H1 (cell line): ENCODE measurements around the gene PRKCH. TPM values are rescaled to one million over a fixed set of nuclear protein-coding genes. Genes with fewer than 3 reads are reported as not detected.

Source experiments
- FOSL1 ChIP-seq: IDR thresholded peaks from 2 replicates; pipeline ENCODE4 v1.6.1; 2011; ENCODE audit warnings: mild to moderate bottlenecking, low read depth, low read length, moderate library complexity; ENCODE audit not compliant: insufficient read depth
- TEAD4 ChIP-seq: IDR thresholded peaks from 2 replicates; pipeline ENCODE4 v1.6.1; 2012; ENCODE audit warnings: low read depth, low read length, inconsistent platforms, mixed read lengths
- polyA plus RNA-seq, 7 experiments: library from polyadenylated mRNA; depleted of rRNA in 3 of 7; stranded (reverse) in 5 of 7; unstranded in 2 of 7; fragments of >200 nt in 5 of 7; fragments of 200-250 nt in 2 of 7; gene quantifications; 1 replicate in 5 of 7; 2 replicates in 1 of 7; 4 replicates in 1 of 7; pipeline versions ENCODE4 v1.2.1 to v1.2.3, GENCODE V29; 2011 to 2013; ENCODE audit warnings: missing spikeins in 2 of 7, mixed read lengths in 2 of 7
- total RNA-seq: library from RNA; stranded (reverse); fragmentation: NEBNext Ultra II Directional; extraction: Animal tissue kit (Norgen Biotek cat#: 25700); gene quantifications from 2 replicates; pipeline ENCODE4 v1.2.1, GENCODE V29; 2021

PRKCH gene
- total and polyA plus RNA-seq, 2 of the 8 experiments (the other 6 are each of a cell fraction or from before 2014, with no cell fraction given): 6.4 to 7.0 TPM

- TF ChIP-seq TEAD4 (no peak), FOSL1 (no peak)
These were observed 214.1 kb downstream of the PRKCH start (continued) for GRCh38 chr14:61535458-61535857.
